ENCODE data around the gene PTPRT. TPM values are rescaled to one million over a fixed set of nuclear protein-coding genes. Genes with fewer than 3 reads are reported as not detected.

Gene PTPRT
- total and polyA plus RNA-seq, 12 donors = 0.05 to 0.34 (median 0.16) TPM; not detected in 1

DNA sequence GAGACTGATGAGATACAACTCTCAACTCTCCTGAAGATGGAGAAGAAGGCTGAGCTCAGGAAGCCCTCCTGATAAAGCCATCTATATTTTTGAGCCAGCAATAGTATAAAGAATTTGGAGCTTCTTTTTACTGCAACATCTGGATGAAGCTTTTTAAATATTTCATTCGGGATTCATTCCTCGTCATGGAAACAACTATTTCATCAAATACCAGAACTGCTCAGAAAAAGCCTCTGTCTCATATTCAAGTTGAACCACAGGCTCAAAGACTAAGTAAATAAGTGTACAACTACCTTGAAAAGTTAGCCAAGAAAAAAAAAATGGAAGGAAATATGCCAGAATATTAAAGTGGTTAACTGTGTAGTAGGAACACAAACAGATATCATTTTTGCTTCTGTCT lies 37.8 kb downstream of the PTPRT start:
- DNase-seq = no peak
- intact Hi-C loops (cut with DNase I) = no loop called here
- no peak overlapping the region for H3K27ac ChIP-seq
- H3K9me3 ChIP-seq (replicated peaks in 1 of 3) = no peaks in the 10 kb centered on the region
- WGBS, 4 donors = 65 to 75% (median 69%) methylated on average over 2 of the region's 2 CpGs
- peaks cover 5% of the 10 kb centered on the region for H3K27me3 ChIP-seq
- H3K4me3 ChIP-seq = no peak overlapping the region
- no peaks in the 10 kb centered on the region for H3K36me3 ChIP-seq (replicated peaks in 1 of 2)
- TF ChIP-seq CTCF (IDR thresholded peaks at IDR 0.05) (no peak), POLR2A (IDR thresholded peaks at IDR 0.05) (no peak)
- no peaks in the 10 kb centered on the region for H3K4me1 ChIP-seq (replicated peaks in 1 of 2)

GRCh38 chr20:43151256-43151655 lies 38.5 kb downstream of the PTPRT start:
- no peak for TF ChIP-seq POLR2A (IDR thresholded peaks at IDR 0.05)
- TF ChIP-seq CTCF (IDR thresholded peaks at IDR 0.05) = no peak
- intact Hi-C loops (cut with DNase I) = no loop called here
- peaks cover 5% of the 10 kb centered on the region for H3K27me3 ChIP-seq
- no peaks in the 10 kb centered on the region for H3K36me3 ChIP-seq (replicated peaks in 1 of 2)
- no peak overlapping the region for H3K27ac ChIP-seq
- 82 to 91% (median 88%) methylated on average over 2 of the region's 2 CpGs for WGBS, 4 donors
- H3K4me1 ChIP-seq (replicated peaks in 1 of 2) = no peaks in the 10 kb centered on the region
- no peaks in the 10 kb centered on the region for H3K9me3 ChIP-seq (replicated peaks in 1 of 3)
- H3K4me3 ChIP-seq = no peak overlapping the region
- DNase-seq = no peak

DNA sequence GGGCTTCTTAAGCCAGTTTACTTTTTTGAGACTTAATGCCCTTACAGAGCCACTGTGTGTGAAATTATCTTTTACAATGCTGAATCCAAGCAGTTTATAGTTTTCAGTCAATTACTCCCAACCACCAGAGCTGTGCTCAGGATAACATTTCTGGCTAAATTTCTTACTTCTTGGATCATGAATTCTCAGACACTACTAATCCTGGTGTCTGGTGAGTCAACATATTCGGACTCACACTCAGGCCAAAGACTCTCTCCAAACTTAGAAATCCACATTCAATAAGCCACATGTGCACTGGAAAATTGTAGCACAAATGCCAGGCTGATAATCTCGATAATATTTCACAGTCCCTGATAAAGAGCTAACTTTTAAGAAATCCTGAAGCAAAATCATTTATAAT lies 49.0 kb downstream of the PTPRT start:
- Histone ChIP-seq H3K27me3 (peaks cover 2% of the 10 kb centered on the region), H3K4me1 (replicated peaks in 1 of 2) (no peaks in the 10 kb centered on the region), H3K9me3 (replicated peaks in 1 of 3) (no peaks in the 10 kb centered on the region), H3K27ac (no peak overlapping the region), H3K4me3 (no peak overlapping the region), H3K36me3 (replicated peaks in 1 of 2) (no peaks in the 10 kb centered on the region)
- DNase-seq = no peak
- 64 to 80% (median 74%) methylated on average over 2 of the region's 2 CpGs for WGBS, 4 donors
- no peak for TF ChIP-seq CTCF (IDR thresholded peaks at IDR 0.05)
- no peak for TF ChIP-seq POLR2A (IDR thresholded peaks at IDR 0.05)
- intact Hi-C loops (cut with DNase I) = no loop called here

- no peaks in the 10 kb centered on the region for H3K4me1 ChIP-seq (replicated peaks in 1 of 2)
- WGBS, 4 donors = 78 to 87% (median 83%) methylated on average over 12 to 17 of the region's 17 CpGs
- H3K9me3 ChIP-seq (replicated peaks in 1 of 3) = no peaks in the 10 kb centered on the region
- no peak overlapping the region for H3K27ac ChIP-seq
- intact Hi-C loops (cut with DNase I) = no loop called here
- DNase-seq = no peak
- H3K36me3 ChIP-seq (replicated peaks in 1 of 2) = no peaks in the 10 kb centered on the region
- TF ChIP-seq POLR2A (IDR thresholded peaks at IDR 0.05) (no peak), CTCF (IDR thresholded peaks at IDR 0.05) (no peak)
- H3K4me3 ChIP-seq = no peak overlapping the region
- peaks cover 2% of the 10 kb centered on the region for H3K27me3 ChIP-seq
Observed at GRCh38 chr20:43138061-43138770, 51.5 kb downstream of the PTPRT start.
